Vein endothelial cell (primary cell): ENCODE results near the gene FEV. TPM values are rescaled to one million over a fixed set of nuclear protein-coding genes. Genes with fewer than 3 reads are reported as not detected.

Source experiments
- small RNA-seq: library from RNA; depleted of rRNA; stranded (forward); fragments of <200 nt; gene quantifications from one replicate; pipeline ENCODE3, GENCODE V24; 2012
- total RNA-seq: library from RNA; depleted of rRNA; stranded (reverse); fragments of >200 nt; gene quantifications from 2 replicates; pipeline ENCODE4 v1.2.3, GENCODE V29; 2012

The FEV gene
- total RNA-seq: not detected in 2 replicates

GRCh38 chr2:218985021-218985324 is at the start of gene FEV:
Gene FEV, minus strand, starts transcription at chr2:218985184. Its CDS starts 109 bp downstream, at chr2:218985075.

GRCh38 chr2:218993345-218994315 is 8.6 kb upstream of the FEV start, which contains the start of gene CRYBA2:
Gene CRYBA2, minus strand, starts transcription at chr2:218993422. Its CDS starts 246 bp downstream, at chr2:218993176.

GRCh38 chr2:218959141-218959731 is 25.7 kb downstream of the FEV start, which contains the start of gene CDK5R2:
Gene CDK5R2, plus strand, starts transcription at chr2:218959666. Its CDS starts 155 bp downstream, at chr2:218959821.

Small RNAs within 50 kb of the gene (small RNA-seq; reads per million reads assigned to genes)
- gene MIR375: not detected

Other genes with a start within 250 kb of the FEV start
- gene CYP27A1, start 203.0 kb downstream of the FEV start, total RNA-seq: 6.3 and 9.1 TPM in 2 replicates
- gene PRKAG3, start 153.4 kb downstream of the FEV start, total RNA-seq: not detected in 2 replicates
- gene WNT6, start 125.4 kb downstream of the FEV start, total RNA-seq: not detected in 2 replicates
- not detected in 2 replicates for gene WNT10A, start 104.3 kb downstream of the FEV start, total RNA-seq
- not detected in 2 replicates for gene CDK5R2, start 25.5 kb downstream of the FEV start, total RNA-seq
- not detected in 2 replicates for gene CRYBA2, start 8.2 kb upstream of the FEV start, total RNA-seq
- not detected in 2 replicates for gene CFAP65, start 56.3 kb upstream of the FEV start, total RNA-seq
- gene IHH, start 75.7 kb upstream of the FEV start, total RNA-seq: 0.33 TPM in 1 of 2 replicates, not detected in the other
- gene NHEJ1, start 175.6 kb upstream of the FEV start, total RNA-seq: 19.3 and 23.3 TPM in 2 replicates
- gene SLC23A3, start 184.8 kb upstream of the FEV start, total RNA-seq: 2.3 and 2.6 TPM in 2 replicates
- 25.2 TPM in 2 replicates for gene CNPPD1, start 191.7 kb upstream of the FEV start, total RNA-seq
- gene RETREG2, start 193.1 kb upstream of the FEV start, total RNA-seq: 55.8 and 64.0 TPM in 2 replicates
- 20.3 and 22.2 TPM in 2 replicates for gene ZFAND2B, start 221.6 kb upstream of the FEV start, total RNA-seq
- 15.7 and 18.9 TPM in 2 replicates for gene ABCB6, start 233.8 kb upstream of the FEV start, total RNA-seq
- gene ATG9A, start 244.5 kb upstream of the FEV start, total RNA-seq: 66.6 and 70.7 TPM in 2 replicates
- gene ANKZF1, start 244.6 kb upstream of the FEV start, total RNA-seq: 18.5 and 22.5 TPM in 2 replicates